HepG2 (cell line): Measurements from ENCODE around the gene SMURF2. TPM values are rescaled to one million over a fixed set of nuclear protein-coding genes. Genes with fewer than 3 reads are reported as not detected.

ENCODE experiments used
- CC2D1A ChIP-seq: sonication (generic); formaldehyde crosslinking; IDR thresholded peaks from 2 replicates; pipeline ENCODE4 v1.8.1; 2023; ENCODE audit warnings: mild to moderate bottlenecking, missing genetic modification reagents
- ERF ChIP-seq: IDR thresholded peaks from 2 replicates; pipeline ENCODE4 v1.6.1; 2018; ENCODE audit warnings: missing biosample characterization, missing genetic modification reagents
- EZH2 ChIP-seq: conservative IDR thresholded peaks from 2 replicates; pipeline ENCODE4 v1.6.1; 2012; ENCODE audit warnings: mild to moderate bottlenecking, low read depth, low read length, moderate library complexity
- NFATC3 ChIP-seq: sonication (generic); formaldehyde crosslinking; IDR thresholded peaks from 2 replicates; pipeline ENCODE4 v1.5.1; 2020; ENCODE audit warnings: mild to moderate bottlenecking, missing genetic modification reagents
- NFYC ChIP-seq: IDR thresholded peaks from 2 replicates; pipeline ENCODE4 v1.6.1; 2016; ENCODE audit warnings: missing genetic modification reagents, missing compliant biosample characterization
- POLR2AphosphoS2 ChIP-seq: IDR thresholded peaks from 2 replicates; pipeline ENCODE4 v1.6.1; 2011; ENCODE audit warnings: low read depth, low read length, improper control_type of control experiment
- SATB2 ChIP-seq: sonication (generic); formaldehyde crosslinking; IDR thresholded peaks from 2 replicates; pipeline ENCODE4 v1.5.0; 2020; ENCODE audit warnings: missing genetic modification reagents
- SP5 ChIP-seq: IDR thresholded peaks from 2 replicates; pipeline ENCODE4 v1.6.1; 2016; ENCODE audit warnings: low read depth, borderline replicate concordance
- STAG1 ChIP-seq: sonication (generic); formaldehyde crosslinking; IDR thresholded peaks from 2 replicates; pipeline ENCODE4 v1.4.0; 2020; ENCODE audit warnings: missing genetic modification reagents
- TEAD3 ChIP-seq: optimal IDR thresholded peaks from 2 replicates; pipeline ENCODE3; 2016; ENCODE audit warnings: borderline replicate concordance
- ZBTB1 ChIP-seq: sonication (generic); formaldehyde crosslinking; IDR thresholded peaks from 2 replicates; pipeline ENCODE4 v1.4.0; 2020; ENCODE audit warnings: missing genetic modification reagents, borderline replicate concordance
- ZNF251 ChIP-seq: sonication (generic); formaldehyde crosslinking; IDR thresholded peaks from 2 replicates; pipeline ENCODE4 v1.9.0; 2021; ENCODE audit warnings: mild to moderate bottlenecking, missing genetic modification reagents
- ZNF253 ChIP-seq: sonication (generic); formaldehyde crosslinking; IDR thresholded peaks from 2 replicates; pipeline ENCODE4 v1.8.0; 2022; ENCODE audit warnings: mild to moderate bottlenecking, missing genetic modification reagents, borderline replicate concordance
- ZNF563 ChIP-seq: sonication (generic); formaldehyde crosslinking; IDR thresholded peaks from 2 replicates; pipeline ENCODE4 v1.8.0; 2022; ENCODE audit warnings: mild to moderate bottlenecking, moderate library complexity, missing genetic modification reagents
- ZNF577 ChIP-seq: sonication (generic); formaldehyde crosslinking; IDR thresholded peaks from 2 replicates; pipeline ENCODE4 v1.4.0; 2020; ENCODE audit warnings: mild to moderate bottlenecking, low read depth, missing genetic modification reagents, borderline replicate concordance
- ZNF703 ChIP-seq: sonication (generic); formaldehyde crosslinking; IDR thresholded peaks from 2 replicates; pipeline ENCODE4 v1.5.1; 2020; ENCODE audit warnings: missing genetic modification reagents, mild to moderate bottlenecking, moderate library complexity, borderline replicate concordance
- ZNF768 ChIP-seq: sonication (generic); formaldehyde crosslinking; IDR thresholded peaks from 2 replicates; pipeline ENCODE4 v1.4.0; 2020; ENCODE audit warnings: missing genetic modification reagents
- polyA plus RNA-seq, 8 experiments: library from polyadenylated mRNA; depleted of rRNA in 3 of 8; stranded (reverse) in 7 of 8; unstranded in 1 of 8; fragments of >200 nt; fragmentation: Illumina TruSeq in 4 of 8; extraction: Trizol in 4 of 8; gene quantifications; 2 replicates each; pipeline versions ENCODE4 v1.2.1 to v1.2.3, GENCODE V29; 2011 to 2016; ENCODE audit warnings: low read depth in 4 of 8, missing spikeins in 1 of 8, mixed read lengths in 1 of 8; ENCODE audit not compliant: insufficient read depth in 1 of 8
- total RNA-seq, 5 experiments: library from RNA; depleted of rRNA; stranded (reverse); fragments of >200 nt; fragmentation: Illumina TruSeq; extraction: Trizol; gene quantifications; 2 replicates each; pipeline ENCODE4 v1.2.3, GENCODE V29; 2016; ENCODE audit warnings: low read depth in 1 of 5
- TF ChIP-seq, protein P1 (sequence below): sonication (generic); formaldehyde crosslinking; IDR thresholded peaks from 2 replicates; pipeline ENCODE4 v1.9.0; 2021; ENCODE audit warnings: mild to moderate bottlenecking, missing genetic modification reagents
- TF ChIP-seq, protein P2 (sequence below): sonication (generic); formaldehyde crosslinking; IDR thresholded peaks from 2 replicates; pipeline ENCODE4 v1.8.1; 2023; ENCODE audit warnings: missing genetic modification reagents, mild to moderate bottlenecking, borderline replicate concordance
- TF ChIP-seq, protein P3 (sequence below): sonication (generic); formaldehyde crosslinking; IDR thresholded peaks from 2 replicates; pipeline ENCODE4 v1.4.0; 2020; ENCODE audit warnings: missing genetic modification reagents
- TF ChIP-seq, protein P4 (sequence below): sonication (generic); formaldehyde crosslinking; IDR thresholded peaks from 2 replicates; pipeline ENCODE4 v1.4.0; 2020; ENCODE audit warnings: missing genetic modification reagents, borderline replicate concordance

Gene SMURF2
- total and polyA plus RNA-seq, 2 of the 13 experiments (the other 11 are each of a cell fraction or from before 2014, with no cell fraction given) = 14.9 to 24.3 TPM

DNA sequence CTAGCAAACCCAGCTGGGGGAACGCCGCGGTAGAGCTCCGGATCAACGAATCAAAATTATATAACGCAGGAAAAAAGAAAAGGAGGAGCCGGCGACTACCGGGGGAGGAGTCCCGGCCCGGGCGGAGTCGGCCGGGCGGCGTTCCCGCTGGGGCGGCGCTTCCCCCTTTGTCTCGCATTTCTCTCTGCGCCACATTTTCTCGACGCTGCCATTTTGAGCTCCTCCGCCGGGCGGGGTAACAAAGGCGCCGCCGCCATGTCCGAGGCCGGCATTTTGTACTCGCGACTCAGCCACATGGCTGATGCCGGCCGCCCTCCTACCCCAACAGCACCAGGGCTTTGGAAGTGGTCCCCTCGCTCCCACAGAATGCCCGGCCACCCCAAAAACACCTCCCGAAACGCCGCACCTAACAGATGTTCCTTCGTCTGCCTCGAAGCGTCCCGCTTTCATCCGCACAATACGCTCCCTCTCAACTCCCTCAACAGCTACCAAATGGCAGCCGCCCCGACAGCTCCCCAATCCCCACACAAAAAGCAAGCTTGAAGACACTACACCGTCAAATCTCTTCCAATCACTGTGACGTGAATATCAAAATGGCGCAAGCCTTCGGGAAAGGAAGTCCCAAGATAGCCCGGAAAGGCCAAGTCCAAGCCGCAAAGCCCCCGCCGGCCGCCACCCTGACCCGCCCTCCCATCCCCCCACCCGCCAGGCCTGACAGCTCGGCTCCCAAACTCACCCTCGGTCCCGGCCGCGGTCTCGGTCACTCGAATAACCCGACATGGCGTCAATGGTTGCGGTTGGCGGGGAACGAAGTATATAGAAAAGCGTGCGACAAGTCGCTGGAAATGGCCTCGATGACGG lies 156.5 kb downstream of the SMURF2 start (continued):
- TF ChIP-seq ZBTB1 (CRISPR knock-in tag) (no peak), ZNF768 (CRISPR knock-in tag) (no peak), NFYC (CRISPR knock-in tag) (no peak), ZNF251 (CRISPR knock-in tag) (no peak), STAG1 (CRISPR knock-in tag) (no peak), SATB2 (CRISPR knock-in tag) (no peak; the same call in 1 of the 2 replicates), CC2D1A (CRISPR knock-in tag) (no peak), ZNF563 (CRISPR knock-in tag) (no peak), ZNF577 (CRISPR knock-in tag) (no peak), ERF (CRISPR knock-in tag) (peak; percentile 70; the same call in 1 of the 2 replicates), POLR2AphosphoS2 (no peak), ZNF253 (CRISPR knock-in tag) (no peak), SP5 (no peak), TEAD3 (CRISPR knock-in tag) (peak; percentile 40), ZNF703 (CRISPR knock-in tag) (no peak; the same call in 1 of the 2 replicates), EZH2 (no peak), NFATC3 (CRISPR knock-in tag) (0 out of 2 replicates have a peak, but pooled peaks have one; percentile 46)
- TF ChIP-seq, protein P1, sequence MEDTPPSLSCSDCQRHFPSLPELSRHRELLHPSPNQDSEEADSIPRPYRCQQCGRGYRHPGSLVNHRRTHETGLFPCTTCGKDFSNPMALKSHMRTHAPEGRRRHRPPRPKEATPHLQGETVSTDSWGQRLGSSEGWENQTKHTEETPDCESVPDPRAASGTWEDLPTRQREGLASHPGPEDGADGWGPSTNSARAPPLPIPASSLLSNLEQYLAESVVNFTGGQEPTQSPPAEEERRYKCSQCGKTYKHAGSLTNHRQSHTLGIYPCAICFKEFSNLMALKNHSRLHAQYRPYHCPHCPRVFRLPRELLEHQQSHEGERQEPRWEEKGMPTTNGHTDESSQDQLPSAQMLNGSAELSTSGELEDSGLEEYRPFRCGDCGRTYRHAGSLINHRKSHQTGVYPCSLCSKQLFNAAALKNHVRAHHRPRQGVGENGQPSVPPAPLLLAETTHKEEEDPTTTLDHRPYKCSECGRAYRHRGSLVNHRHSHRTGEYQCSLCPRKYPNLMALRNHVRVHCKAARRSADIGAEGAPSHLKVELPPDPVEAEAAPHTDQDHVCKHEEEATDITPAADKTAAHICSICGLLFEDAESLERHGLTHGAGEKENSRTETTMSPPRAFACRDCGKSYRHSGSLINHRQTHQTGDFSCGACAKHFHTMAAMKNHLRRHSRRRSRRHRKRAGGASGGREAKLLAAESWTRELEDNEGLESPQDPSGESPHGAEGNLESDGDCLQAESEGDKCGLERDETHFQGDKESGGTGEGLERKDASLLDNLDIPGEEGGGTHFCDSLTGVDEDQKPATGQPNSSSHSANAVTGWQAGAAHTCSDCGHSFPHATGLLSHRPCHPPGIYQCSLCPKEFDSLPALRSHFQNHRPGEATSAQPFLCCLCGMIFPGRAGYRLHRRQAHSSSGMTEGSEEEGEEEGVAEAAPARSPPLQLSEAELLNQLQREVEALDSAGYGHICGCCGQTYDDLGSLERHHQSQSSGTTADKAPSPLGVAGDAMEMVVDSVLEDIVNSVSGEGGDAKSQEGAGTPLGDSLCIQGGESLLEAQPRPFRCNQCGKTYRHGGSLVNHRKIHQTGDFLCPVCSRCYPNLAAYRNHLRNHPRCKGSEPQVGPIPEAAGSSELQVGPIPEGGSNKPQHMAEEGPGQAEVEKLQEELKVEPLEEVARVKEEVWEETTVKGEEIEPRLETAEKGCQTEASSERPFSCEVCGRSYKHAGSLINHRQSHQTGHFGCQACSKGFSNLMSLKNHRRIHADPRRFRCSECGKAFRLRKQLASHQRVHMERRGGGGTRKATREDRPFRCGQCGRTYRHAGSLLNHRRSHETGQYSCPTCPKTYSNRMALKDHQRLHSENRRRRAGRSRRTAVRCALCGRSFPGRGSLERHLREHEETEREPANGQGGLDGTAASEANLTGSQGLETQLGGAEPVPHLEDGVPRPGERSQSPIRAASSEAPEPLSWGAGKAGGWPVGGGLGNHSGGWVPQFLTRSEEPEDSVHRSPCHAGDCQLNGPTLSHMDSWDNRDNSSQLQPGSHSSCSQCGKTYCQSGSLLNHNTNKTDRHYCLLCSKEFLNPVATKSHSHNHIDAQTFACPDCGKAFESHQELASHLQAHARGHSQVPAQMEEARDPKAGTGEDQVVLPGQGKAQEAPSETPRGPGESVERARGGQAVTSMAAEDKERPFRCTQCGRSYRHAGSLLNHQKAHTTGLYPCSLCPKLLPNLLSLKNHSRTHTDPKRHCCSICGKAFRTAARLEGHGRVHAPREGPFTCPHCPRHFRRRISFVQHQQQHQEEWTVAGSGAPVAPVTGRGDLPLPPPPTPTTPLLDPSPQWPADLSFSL (CRISPR knock-in tag) = no peak
- TF ChIP-seq, protein P2, sequence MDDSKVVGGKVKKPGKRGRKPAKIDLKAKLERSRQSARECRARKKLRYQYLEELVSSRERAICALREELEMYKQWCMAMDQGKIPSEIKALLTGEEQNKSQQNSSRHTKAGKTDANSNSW (CRISPR knock-in tag) = peak; percentile 100
- TF ChIP-seq, protein P3, sequence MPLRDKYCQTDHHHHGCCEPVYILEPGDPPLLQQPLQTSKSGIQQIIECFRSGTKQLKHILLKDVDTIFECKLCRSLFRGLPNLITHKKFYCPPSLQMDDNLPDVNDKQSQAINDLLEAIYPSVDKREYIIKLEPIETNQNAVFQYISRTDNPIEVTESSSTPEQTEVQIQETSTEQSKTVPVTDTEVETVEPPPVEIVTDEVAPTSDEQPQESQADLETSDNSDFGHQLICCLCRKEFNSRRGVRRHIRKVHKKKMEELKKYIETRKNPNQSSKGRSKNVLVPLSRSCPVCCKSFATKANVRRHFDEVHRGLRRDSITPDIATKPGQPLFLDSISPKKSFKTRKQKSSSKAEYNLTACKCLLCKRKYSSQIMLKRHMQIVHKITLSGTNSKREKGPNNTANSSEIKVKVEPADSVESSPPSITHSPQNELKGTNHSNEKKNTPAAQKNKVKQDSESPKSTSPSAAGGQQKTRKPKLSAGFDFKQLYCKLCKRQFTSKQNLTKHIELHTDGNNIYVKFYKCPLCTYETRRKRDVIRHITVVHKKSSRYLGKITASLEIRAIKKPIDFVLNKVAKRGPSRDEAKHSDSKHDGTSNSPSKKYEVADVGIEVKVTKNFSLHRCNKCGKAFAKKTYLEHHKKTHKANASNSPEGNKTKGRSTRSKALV (CRISPR knock-in tag) = no peak
- TF ChIP-seq, protein P4, sequence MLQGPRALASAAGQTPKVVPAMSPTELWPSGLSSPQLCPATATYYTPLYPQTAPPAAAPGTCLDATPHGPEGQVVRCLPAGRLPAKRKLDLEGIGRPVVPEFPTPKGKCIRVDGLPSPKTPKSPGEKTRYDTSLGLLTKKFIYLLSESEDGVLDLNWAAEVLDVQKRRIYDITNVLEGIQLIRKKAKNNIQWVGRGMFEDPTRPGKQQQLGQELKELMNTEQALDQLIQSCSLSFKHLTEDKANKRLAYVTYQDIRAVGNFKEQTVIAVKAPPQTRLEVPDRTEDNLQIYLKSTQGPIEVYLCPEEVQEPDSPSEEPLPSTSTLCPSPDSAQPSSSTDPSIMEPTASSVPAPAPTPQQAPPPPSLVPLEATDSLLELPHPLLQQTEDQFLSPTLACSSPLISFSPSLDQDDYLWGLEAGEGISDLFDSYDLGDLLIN (CRISPR knock-in tag) = no peak
